ENCODE results near the gene TEPSIN.

DNA sequence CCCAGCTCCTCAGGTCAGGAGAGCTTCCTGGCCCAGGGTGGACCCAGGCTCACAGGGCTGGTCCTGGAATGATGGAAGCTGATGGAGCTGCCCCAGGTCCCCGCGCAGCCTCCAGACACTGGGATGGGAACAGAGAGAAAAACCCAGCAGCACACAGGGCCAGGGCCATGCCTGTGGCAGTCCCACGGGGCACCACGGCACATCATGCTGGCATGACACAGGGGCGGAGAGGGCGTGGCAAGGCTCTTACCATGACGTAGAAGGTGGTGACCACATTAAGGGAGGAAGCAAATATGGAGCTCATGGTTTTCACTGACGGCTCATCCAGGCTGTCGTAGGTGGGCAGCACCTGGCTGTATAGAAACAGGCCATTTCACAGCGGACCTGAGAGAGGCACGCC is 37.9 kb upstream of the TEPSIN start:
- TF ChIP-seq, protein P1, sequence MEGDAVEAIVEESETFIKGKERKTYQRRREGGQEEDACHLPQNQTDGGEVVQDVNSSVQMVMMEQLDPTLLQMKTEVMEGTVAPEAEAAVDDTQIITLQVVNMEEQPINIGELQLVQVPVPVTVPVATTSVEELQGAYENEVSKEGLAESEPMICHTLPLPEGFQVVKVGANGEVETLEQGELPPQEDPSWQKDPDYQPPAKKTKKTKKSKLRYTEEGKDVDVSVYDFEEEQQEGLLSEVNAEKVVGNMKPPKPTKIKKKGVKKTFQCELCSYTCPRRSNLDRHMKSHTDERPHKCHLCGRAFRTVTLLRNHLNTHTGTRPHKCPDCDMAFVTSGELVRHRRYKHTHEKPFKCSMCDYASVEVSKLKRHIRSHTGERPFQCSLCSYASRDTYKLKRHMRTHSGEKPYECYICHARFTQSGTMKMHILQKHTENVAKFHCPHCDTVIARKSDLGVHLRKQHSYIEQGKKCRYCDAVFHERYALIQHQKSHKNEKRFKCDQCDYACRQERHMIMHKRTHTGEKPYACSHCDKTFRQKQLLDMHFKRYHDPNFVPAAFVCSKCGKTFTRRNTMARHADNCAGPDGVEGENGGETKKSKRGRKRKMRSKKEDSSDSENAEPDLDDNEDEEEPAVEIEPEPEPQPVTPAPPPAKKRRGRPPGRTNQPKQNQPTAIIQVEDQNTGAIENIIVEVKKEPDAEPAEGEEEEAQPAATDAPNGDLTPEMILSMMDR (IDR thresholded peaks at IDR 0.05) = no peak
- TF ChIP-seq STAT6 (CRISPR knock-in tag; conservative IDR thresholded peaks at IDR 0.05; ENCODE audit: low read depth) (no peak), MYBL2 (CRISPR knock-in tag; IDR thresholded peaks at IDR 0.05) (no peak), IRF2 (CRISPR knock-in tag; IDR thresholded peaks at IDR 0.05; ENCODE audit: borderline replicate concordance, low read depth) (no peak), ZNF317 (CRISPR knock-in tag; IDR thresholded peaks at IDR 0.05; ENCODE audit: borderline replicate concordance, low read depth) (no peak), ELF4 (CRISPR knock-in tag; IDR thresholded peaks at IDR 0.05; ENCODE audit: low read depth) (no peak), FOXJ3 (CRISPR knock-in tag; IDR thresholded peaks at IDR 0.05; ENCODE audit: borderline replicate concordance) (no peak), USF1 (CRISPR knock-in tag; IDR thresholded peaks at IDR 0.05) (no peak), ZNF121 (CRISPR knock-in tag; IDR thresholded peaks at IDR 0.05) (no peak), ZNF232 (CRISPR knock-in tag; IDR thresholded peaks at IDR 0.05) (no peak)
- TF ChIP-seq, protein P2, sequence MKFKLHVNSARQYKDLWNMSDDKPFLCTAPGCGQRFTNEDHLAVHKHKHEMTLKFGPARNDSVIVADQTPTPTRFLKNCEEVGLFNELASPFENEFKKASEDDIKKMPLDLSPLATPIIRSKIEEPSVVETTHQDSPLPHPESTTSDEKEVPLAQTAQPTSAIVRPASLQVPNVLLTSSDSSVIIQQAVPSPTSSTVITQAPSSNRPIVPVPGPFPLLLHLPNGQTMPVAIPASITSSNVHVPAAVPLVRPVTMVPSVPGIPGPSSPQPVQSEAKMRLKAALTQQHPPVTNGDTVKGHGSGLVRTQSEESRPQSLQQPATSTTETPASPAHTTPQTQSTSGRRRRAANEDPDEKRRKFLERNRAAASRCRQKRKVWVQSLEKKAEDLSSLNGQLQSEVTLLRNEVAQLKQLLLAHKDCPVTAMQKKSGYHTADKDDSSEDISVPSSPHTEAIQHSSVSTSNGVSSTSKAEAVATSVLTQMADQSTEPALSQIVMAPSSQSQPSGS (CRISPR knock-in tag; IDR thresholded peaks at IDR 0.05; ENCODE audit: borderline replicate concordance, low read depth) = no peak
- TF ChIP-seq, protein P3, sequence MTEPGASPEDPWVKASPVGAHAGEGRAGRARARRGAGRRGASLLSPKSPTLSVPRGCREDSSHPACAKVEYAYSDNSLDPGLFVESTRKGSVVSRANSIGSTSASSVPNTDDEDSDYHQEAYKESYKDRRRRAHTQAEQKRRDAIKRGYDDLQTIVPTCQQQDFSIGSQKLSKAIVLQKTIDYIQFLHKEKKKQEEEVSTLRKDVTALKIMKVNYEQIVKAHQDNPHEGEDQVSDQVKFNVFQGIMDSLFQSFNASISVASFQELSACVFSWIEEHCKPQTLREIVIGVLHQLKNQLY (CRISPR knock-in tag; IDR thresholded peaks at IDR 0.05) = no peak

Measured in WTC11 (cell line).